Naive thymus-derived CD4-positive, alpha-beta T cell (primary cell): ENCODE data around the gene WBP1L. TPM values are rescaled to one million over a fixed set of nuclear protein-coding genes. Genes with fewer than 3 reads are reported as not detected.

ENCODE experiments used
- ATAC-seq: fragments of 150-1000 bp; cut with Tn5 transposase; 2 replicates; pipeline ENCODE4 v1.10.0; 2021; ENCODE audit warnings: mild to moderate bottlenecking, moderate library complexity
- CTCF ChIA-PET: fragments of 350-600 bp; sonication (Branson Sonifier 250); formaldehyde crosslinking; loops from one replicate; lab custom pipeline; 2021; ENCODE audit warnings: antibody characterized with exemption; lab: Charles Lee
- POLR2A ChIA-PET: fragments of 350-600 bp; sonication (Branson Sonifier 250); formaldehyde crosslinking; loops from one replicate; lab custom pipeline; 2021; ENCODE audit warnings: antibody characterized with exemption, inconsistent platforms; lab: Charles Lee
- DNase-seq, 9 donors: peaks; one replicate each; pipeline versions ENCODE4 v3.0.0 to v3.0.0-alpha.2; 2020 to 2022; ENCODE audit warnings: mixed read lengths in 1 of 9
- H3K27ac ChIP-seq: one replicate; pipeline ENCODE4 v1.7.0; 2013; ENCODE audit warnings: mild to moderate bottlenecking, low read depth, low read length, moderate library complexity
- H3K27me3 ChIP-seq, 2 donors: one replicate each; pipeline ENCODE4 v1.7.0; 2013; ENCODE audit warnings: low read length in 2 of 2, mild to moderate bottlenecking in 2 of 2, moderate library complexity in 2 of 2; ENCODE audit not compliant: control insufficient read depth in 2 of 2, insufficient read depth in 2 of 2
- H3K36me3 ChIP-seq, 3 experiments: 1 replicate in 2 of 3; 2 replicates in 1 of 3; pipeline ENCODE4 v1.7.0; 2013; ENCODE audit warnings: low read length in 3 of 3, mild to moderate bottlenecking in 3 of 3, moderate library complexity in 1 of 3; ENCODE audit not compliant: insufficient read depth in 3 of 3, control insufficient read depth in 2 of 3
- H3K4me1 ChIP-seq, 2 donors: one replicate each; pipeline ENCODE4 v1.7.0; 2013; ENCODE audit warnings: low read length in 2 of 2, mild to moderate bottlenecking in 2 of 2, moderate library complexity in 1 of 2; ENCODE audit not compliant: control insufficient read depth in 2 of 2, insufficient read depth in 2 of 2
- H3K4me3 ChIP-seq: 2 replicates; pipeline ENCODE4 v1.7.0; 2013; ENCODE audit warnings: mild to moderate bottlenecking, low read length
- H3K9me3 ChIP-seq, 3 experiments: 1 replicate in 2 of 3; 2 replicates in 1 of 3; pipeline ENCODE4 v1.7.0; 2013; ENCODE audit warnings: low read length in 3 of 3; ENCODE audit not compliant: control insufficient read depth in 2 of 3
- H3K27ac Mint-ChIP-seq, 9 donors: one replicate each; pipeline ENCODE4 v1.8.0; 2020 to 2022; ENCODE audit warnings: mixed read lengths in 9 of 9, mild to moderate bottlenecking in 8 of 9, moderate library complexity in 5 of 9, inconsistent platforms in 2 of 9
- H3K27me3 Mint-ChIP-seq, 5 donors: one replicate each; pipeline ENCODE4 v1.8.0; 2021 to 2022; ENCODE audit warnings: mixed read lengths in 5 of 5, mild to moderate bottlenecking in 1 of 5
- H3K36me3 Mint-ChIP-seq, 5 donors: one replicate each; pipeline ENCODE4 v1.8.0; 2020 to 2022; ENCODE audit warnings: mixed read lengths in 5 of 5, mild to moderate bottlenecking in 3 of 5, inconsistent platforms in 1 of 5
- H3K4me1 Mint-ChIP-seq, 7 donors: one replicate each; pipeline ENCODE4 v1.8.0; 2020 to 2022; ENCODE audit warnings: mixed read lengths in 7 of 7, mild to moderate bottlenecking in 3 of 7, inconsistent platforms in 1 of 7
- H3K4me3 Mint-ChIP-seq, 10 donors: one replicate each; pipeline ENCODE4 v1.8.0; 2020 to 2022; ENCODE audit warnings: mild to moderate bottlenecking in 10 of 10, mixed read lengths in 10 of 10, moderate library complexity in 6 of 10, inconsistent platforms in 2 of 10
- H3K9me3 Mint-ChIP-seq, 11 donors: one replicate each; pipeline ENCODE4 v1.8.0; 2020 to 2022; ENCODE audit warnings: mixed read lengths in 11 of 11, mild to moderate bottlenecking in 4 of 11, inconsistent platforms in 1 of 11, moderate library complexity in 1 of 11
- intact Hi-C, 2 donors: fragments of 100-400 bp; cut with micrococcal nuclease; formaldehyde crosslinking; loops; one replicate each; pipeline ENCODE4 v1.15.1; 2023
- polyA plus RNA-seq, 2 donors: library from polyadenylated mRNA; unstranded; fragments of 300-500 nt; fragmentation: Illumina TruSeq; gene quantifications; one replicate each; pipeline ENCODE4 v1.2.3, GENCODE V29; 2021
- total RNA-seq, 6 experiments: library from RNA in 5 of 6; stranded (reverse) in 5 of 6; gene quantifications; 1 replicate in 5 of 6; 2 replicates in 1 of 6; pipeline ENCODE4 v1.2.3 and lab custom pipeline; 2021 to 2026

Gene WBP1L
- total and polyA plus RNA-seq, 7 experiments from 2014 or later, result 19.4 to 37.9 (median 30.3) TPM

GRCh38 chr10:102744374-102745051 is 765 bp downstream of the WBP1L start:
- ChIA-PET POLR2A (interaction anchor here (1.0 to 2.6 kb wide), 6 partner anchors 10 to 111 kb away, joined by 3 to 13 read pairs (median 8); partner anchors contain the start of genes ARL3, SFXN2 and TRIM8), CTCF (interaction anchor here (0.7 kb wide), 1 partner anchor 20 kb away, joined by 3 read pairs; no protein-coding TSS in a partner anchor)
- H3K9me3 Mint-ChIP-seq, result peaks cover 0 to 7% (median 2%) of the 10 kb centered on the region in 11 donors
- H3K36me3 Mint-ChIP-seq, result peaks cover 7 to 19% (median 9%) of the 10 kb centered on the region in 5 donors
- intact Hi-C loops, result loop anchor here (1.0 to 10.0 kb wide), 3 partner anchors 9 to 1390 kb away; partner anchors contain the start of genes BTRC (in 1 of the 2) and OGA (in 1 of the 2)
- Histone ChIP-seq H3K27me3 (no peaks in the 10 kb centered on the region), H3K36me3 (peaks cover 0 to 6% (median 5%) of the 10 kb centered on the region in 3 experiments), H3K4me1 (peaks cover 17 to 25% of the 10 kb centered on the region in 2 donors), H3K27ac (peak overlapping the region; percentile 77), H3K9me3 (no peaks in the 10 kb centered on the region), H3K4me3 (peak overlapping the region; percentile 85)
- H3K4me3 Mint-ChIP-seq, result peak overlapping the region; percentile 80 to 97 (median 93)
- H3K27ac Mint-ChIP-seq, result peak overlapping the region; percentile 57 to 96 (median 90)
- H3K4me1 Mint-ChIP-seq, result peaks cover 36 to 61% (median 51%) of the 10 kb centered on the region in 7 donors
- no peaks in the 10 kb centered on the region for H3K27me3 Mint-ChIP-seq
- DNase-seq (peak in 2 of 9 donors; percentile 11 to 15), ATAC-seq (no peak)

GRCh38 chr10:102745157-102745556 is 1.4 kb downstream of the WBP1L start:
- Mint-ChIP-seq H3K36me3 (peaks cover 7 to 19% (median 9%) of the 10 kb centered on the region in 5 donors), H3K4me1 (peaks cover 36 to 61% (median 51%) of the 10 kb centered on the region in 7 donors), H3K9me3 (peaks cover 0 to 7% (median 2%) of the 10 kb centered on the region in 11 donors), H3K4me3 (peak overlapping the region; percentile 80 to 97 (median 93)), H3K27ac (peak overlapping the region; percentile 13 to 92 (median 75)), H3K27me3 (no peaks in the 10 kb centered on the region)
- Histone ChIP-seq H3K27ac (peak overlapping the region; percentile 77), H3K9me3 (no peaks in the 10 kb centered on the region), H3K4me1 (peaks cover 17 to 25% of the 10 kb centered on the region in 2 donors), H3K27me3 (no peaks in the 10 kb centered on the region), H3K4me3 (peak overlapping the region; percentile 85), H3K36me3 (peaks cover 0 to 6% (median 5%) of the 10 kb centered on the region in 3 experiments)
- ChIA-PET POLR2A (interaction anchor here (1.0 to 2.0 kb wide), 2 partner anchors 10 to 110 kb away, joined by 3 to 9 read pairs; no protein-coding TSS in a partner anchor), CTCF (interaction anchor here (0.7 kb wide), 1 partner anchor 21 kb away, joined by 3 read pairs; no protein-coding TSS in a partner anchor)
- DNase-seq (no peak), ATAC-seq (no peak)
- intact Hi-C loops, result loop anchor here in 1 of 2 donors (10.0 kb wide), 1 partner anchor 1390 kb away; the partner anchor contains the start of gene BTRC

GRCh38 chr10:102752266-102752930 is 8.7 kb downstream of the WBP1L start:
- ATAC-seq, result no peak
- H3K27ac Mint-ChIP-seq, result peak overlapping the region in 6 of 9 donors; percentile 24 to 77 (median 57)
- no peaks in the 10 kb centered on the region for H3K27me3 Mint-ChIP-seq
- no peaks in the 10 kb centered on the region for H3K27me3 ChIP-seq
- intact Hi-C loops, result loop anchor here in 1 of 2 donors (2.0 kb wide), 1 partner anchor 24 kb away; no protein-coding TSS in a partner anchor
- H3K36me3 ChIP-seq, result peaks cover 0 to 5% (median 0%) of the 10 kb centered on the region in 3 experiments
- peaks cover 8 to 26% of the 10 kb centered on the region in 2 donors for H3K4me1 ChIP-seq
- no peaks in the 10 kb centered on the region for H3K9me3 ChIP-seq
- no peak overlapping the region for H3K27ac ChIP-seq
- CTCF ChIA-PET, result interaction anchor here (1.0 to 1.6 kb wide), 3 partner anchors 10 to 16 kb away, joined by 3 to 4 read pairs (median 4); no protein-coding TSS in a partner anchor
- no peak for DNase-seq
- POLR2A ChIA-PET, result no interaction called here
- H3K4me3 Mint-ChIP-seq, result peak overlapping the region in 5 of 10 donors; percentile 26 to 62 (median 51)
- peaks cover 37 to 64% (median 55%) of the 10 kb centered on the region in 7 donors for H3K4me1 Mint-ChIP-seq
- H3K4me3 ChIP-seq, result no peak overlapping the region
- peaks cover 0 to 3% (median 0%) of the 10 kb centered on the region in 11 donors for H3K9me3 Mint-ChIP-seq
- H3K36me3 Mint-ChIP-seq, result peaks cover 7 to 21% (median 13%) of the 10 kb centered on the region in 5 donors

GRCh38 chr10:102752934-102753664 is 9.4 kb downstream of the WBP1L start:
- ChIA-PET CTCF (interaction anchor here (0.5 to 1.6 kb wide), 4 partner anchors 9 to 49 kb away, joined by 3 to 4 read pairs (median 4); no protein-coding TSS in a partner anchor), POLR2A (interaction anchor here (0.6 kb wide), 1 partner anchor 40 kb away, joined by 3 read pairs; no protein-coding TSS in a partner anchor)
- Mint-ChIP-seq H3K4me1 (peaks cover 39 to 66% (median 56%) of the 10 kb centered on the region in 7 donors), H3K36me3 (peaks cover 7 to 21% (median 13%) of the 10 kb centered on the region in 5 donors), H3K27ac (peak overlapping the region in 7 of 9 donors; percentile 20 to 72 (median 62)), H3K9me3 (peaks cover 0 to 3% (median 0%) of the 10 kb centered on the region in 11 donors), H3K4me3 (peak overlapping the region in 7 of 10 donors; percentile 5 to 62 (median 29)), H3K27me3 (no peaks in the 10 kb centered on the region)
- intact Hi-C loops, result loop anchor here (1.0 to 2.0 kb wide), 3 partner anchors 9 to 24 kb away; partner anchors contain the start of gene WBP1L (in 1 of the 2)
- no peaks in the 10 kb centered on the region for H3K27me3 ChIP-seq
- ATAC-seq (peak; percentile 80), DNase-seq (peak in 3 of 9 donors; percentile 13 to 34 (median 33))
- no peaks in the 10 kb centered on the region for H3K9me3 ChIP-seq
- H3K27ac ChIP-seq, result no peak overlapping the region
- H3K4me1 ChIP-seq, result peaks cover 8 to 26% of the 10 kb centered on the region in 2 donors
- no peak overlapping the region for H3K4me3 ChIP-seq
- H3K36me3 ChIP-seq, result peaks cover 0 to 5% (median 0%) of the 10 kb centered on the region in 3 experiments

GRCh38 chr10:102753718-102754117 is 10.0 kb downstream of the WBP1L start:
- Histone ChIP-seq H3K4me1 (peaks cover 8 to 22% of the 10 kb centered on the region in 2 donors), H3K9me3 (no peaks in the 10 kb centered on the region), H3K36me3 (peaks cover 0 to under 1% (median 0%) of the 10 kb centered on the region in 3 experiments), H3K27ac (no peak overlapping the region), H3K4me3 (no peak overlapping the region), H3K27me3 (no peaks in the 10 kb centered on the region)
- intact Hi-C loops, result loop anchor here (1.0 to 2.0 kb wide), 3 partner anchors 9 to 23 kb away; partner anchors contain the start of gene WBP1L (in 1 of the 2)
- ATAC-seq (no peak), DNase-seq (no peak)
- Mint-ChIP-seq H3K4me3 (peak overlapping the region in 5 of 10 donors; percentile 6 to 62 (median 16)), H3K9me3 (peaks cover 0 to under 1% (median 0%) of the 10 kb centered on the region in 11 donors), H3K36me3 (peaks cover 1 to 21% (median 13%) of the 10 kb centered on the region in 5 donors), H3K27ac (peak overlapping the region in 4 of 9 donors; percentile 9 to 72 (median 66)), H3K4me1 (peaks cover 40 to 66% (median 56%) of the 10 kb centered on the region in 7 donors), H3K27me3 (no peaks in the 10 kb centered on the region)
- ChIA-PET POLR2A (no interaction called here), CTCF (interaction anchor here (0.6 to 1.6 kb wide), 4 partner anchors 13 to 732 kb away, joined by 3 to 4 read pairs (median 4); no protein-coding TSS in a partner anchor)
